GM10847 (cell line): ENCODE results near the gene HAUS6.

ENCODE experiments used
- POLR2A ChIP-seq: IDR thresholded peaks from 2 replicates; pipeline ENCODE4 v1.6.1; 2011; ENCODE audit not compliant: insufficient read length; ENCODE audit errors: extremely low read depth

The HAUS6 gene

DNA sequence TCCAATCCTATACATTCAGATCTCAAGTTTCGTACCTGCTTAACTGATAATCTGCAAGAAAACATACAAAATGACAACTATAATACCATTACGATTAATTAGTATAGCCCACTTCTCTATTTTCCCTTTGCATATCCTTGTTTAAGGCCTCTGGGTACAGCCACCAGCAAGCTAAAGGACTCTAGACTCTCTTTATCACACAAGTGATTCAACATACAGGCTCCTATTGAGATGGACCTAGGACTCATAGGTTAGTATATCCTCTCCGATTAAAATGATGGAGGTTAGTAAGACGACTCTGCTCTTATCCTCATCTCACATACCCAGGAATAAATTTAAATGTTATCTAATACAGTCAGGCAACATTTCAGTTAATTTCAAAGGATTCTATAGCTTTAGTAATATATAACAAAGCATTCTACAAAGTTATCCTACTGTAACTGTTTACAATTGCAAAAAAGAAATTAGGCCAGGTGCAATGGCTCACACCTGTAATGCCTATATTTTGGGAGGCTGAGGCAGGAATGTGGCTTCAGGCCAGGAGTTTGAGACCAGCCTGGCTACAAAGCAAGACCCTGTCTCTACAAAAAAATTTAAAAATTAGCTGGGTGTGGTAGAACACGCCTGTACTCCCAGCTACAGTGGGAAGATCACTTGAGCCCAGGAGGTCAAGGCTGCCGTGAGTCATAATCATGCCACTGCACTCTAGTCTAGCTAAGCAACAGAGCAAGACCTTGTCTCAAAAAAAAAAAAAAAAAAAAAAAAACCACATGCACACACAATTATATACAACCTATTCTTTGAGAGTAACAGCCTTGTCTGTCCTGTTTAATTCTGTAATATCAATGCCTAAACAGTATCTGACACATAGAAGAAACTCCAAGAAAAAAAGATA lies 15.4 kb downstream of the HAUS6 start:
- no peak for TF ChIP-seq POLR2A

- TF ChIP-seq POLR2A = no peak
Measured at GRCh38 chr9:19085295-19085694, 17.4 kb downstream of the HAUS6 start.

DNA sequence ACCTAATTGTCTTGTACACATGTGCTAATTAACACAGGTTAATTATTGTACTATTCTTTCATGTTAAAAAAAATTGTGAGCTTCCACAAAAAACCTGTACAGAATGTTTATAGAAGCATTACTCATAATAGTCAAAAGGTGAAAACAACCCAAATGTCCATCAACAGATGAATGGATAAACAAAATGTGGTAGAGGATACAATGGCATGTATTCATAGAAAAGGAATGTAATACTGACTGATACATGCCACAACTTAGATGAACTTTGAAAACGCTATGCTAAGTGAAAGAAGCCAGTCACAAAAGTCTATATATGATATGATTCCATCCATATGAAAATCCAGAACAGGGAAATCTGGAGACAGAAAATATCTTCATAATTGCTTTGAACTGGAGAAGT lies 27.9 kb downstream of the HAUS6 start:
- TF ChIP-seq POLR2A = no peak

DNA sequence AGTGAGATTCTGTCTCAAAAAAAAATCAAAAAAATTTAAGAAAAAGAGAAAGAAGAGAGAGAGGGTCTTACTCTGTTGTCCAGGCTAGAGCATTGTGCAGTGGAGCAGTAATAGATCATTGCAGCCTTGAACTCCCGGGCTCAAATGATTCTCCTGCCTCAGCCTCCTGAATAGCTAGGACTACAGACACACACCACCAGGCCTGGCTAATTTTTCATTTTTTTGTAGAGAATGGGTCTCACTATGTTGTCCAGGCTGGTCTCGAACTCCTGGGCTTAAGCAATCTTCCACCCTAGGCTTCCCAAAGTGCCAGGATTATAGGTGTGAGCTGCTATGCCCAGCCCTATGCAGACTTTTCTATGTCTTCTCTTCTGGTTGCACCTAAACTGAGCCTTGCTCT lies 28.5 kb downstream of the HAUS6 start:
- TF ChIP-seq POLR2A = no peak

GRCh38 chr9:19057033-19057432 lies 45.7 kb downstream of the HAUS6 start:
- no peak for TF ChIP-seq POLR2A

- TF ChIP-seq POLR2A = no peak
Measured at GRCh38 chr9:19050637-19051591, 51.8 kb downstream of the HAUS6 start.

DNA sequence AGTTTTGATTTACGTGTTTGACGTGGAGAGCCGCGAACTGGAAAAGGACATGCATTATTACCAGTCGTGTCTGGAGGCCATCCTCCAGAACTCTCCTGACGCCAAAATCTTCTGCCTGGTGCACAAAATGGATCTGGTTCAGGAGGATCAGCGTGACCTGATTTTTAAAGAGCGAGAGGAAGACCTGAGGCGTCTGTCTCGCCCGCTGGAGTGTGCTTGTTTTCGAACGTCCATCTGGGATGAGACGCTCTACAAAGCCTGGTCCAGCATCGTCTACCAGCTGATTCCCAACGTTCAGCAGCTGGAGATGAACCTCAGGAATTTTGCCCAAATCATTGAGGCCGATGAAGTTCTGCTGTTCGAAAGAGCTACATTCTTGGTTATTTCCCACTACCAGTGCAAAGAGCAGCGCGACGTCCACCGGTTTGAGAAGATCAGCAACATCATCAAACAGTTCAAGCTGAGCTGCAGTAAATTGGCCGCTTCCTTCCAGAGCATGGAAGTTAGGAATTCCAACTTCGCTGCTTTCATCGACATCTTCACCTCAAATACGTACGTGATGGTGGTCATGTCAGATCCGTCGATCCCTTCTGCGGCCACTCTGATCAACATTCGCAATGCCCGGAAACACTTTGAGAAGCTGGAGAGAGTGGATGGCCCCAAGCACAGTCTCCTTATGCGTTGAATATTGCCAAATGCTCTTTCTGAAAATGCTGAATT lies 52.6 kb downstream of the HAUS6 start:
- TF ChIP-seq POLR2A = no peak

DNA sequence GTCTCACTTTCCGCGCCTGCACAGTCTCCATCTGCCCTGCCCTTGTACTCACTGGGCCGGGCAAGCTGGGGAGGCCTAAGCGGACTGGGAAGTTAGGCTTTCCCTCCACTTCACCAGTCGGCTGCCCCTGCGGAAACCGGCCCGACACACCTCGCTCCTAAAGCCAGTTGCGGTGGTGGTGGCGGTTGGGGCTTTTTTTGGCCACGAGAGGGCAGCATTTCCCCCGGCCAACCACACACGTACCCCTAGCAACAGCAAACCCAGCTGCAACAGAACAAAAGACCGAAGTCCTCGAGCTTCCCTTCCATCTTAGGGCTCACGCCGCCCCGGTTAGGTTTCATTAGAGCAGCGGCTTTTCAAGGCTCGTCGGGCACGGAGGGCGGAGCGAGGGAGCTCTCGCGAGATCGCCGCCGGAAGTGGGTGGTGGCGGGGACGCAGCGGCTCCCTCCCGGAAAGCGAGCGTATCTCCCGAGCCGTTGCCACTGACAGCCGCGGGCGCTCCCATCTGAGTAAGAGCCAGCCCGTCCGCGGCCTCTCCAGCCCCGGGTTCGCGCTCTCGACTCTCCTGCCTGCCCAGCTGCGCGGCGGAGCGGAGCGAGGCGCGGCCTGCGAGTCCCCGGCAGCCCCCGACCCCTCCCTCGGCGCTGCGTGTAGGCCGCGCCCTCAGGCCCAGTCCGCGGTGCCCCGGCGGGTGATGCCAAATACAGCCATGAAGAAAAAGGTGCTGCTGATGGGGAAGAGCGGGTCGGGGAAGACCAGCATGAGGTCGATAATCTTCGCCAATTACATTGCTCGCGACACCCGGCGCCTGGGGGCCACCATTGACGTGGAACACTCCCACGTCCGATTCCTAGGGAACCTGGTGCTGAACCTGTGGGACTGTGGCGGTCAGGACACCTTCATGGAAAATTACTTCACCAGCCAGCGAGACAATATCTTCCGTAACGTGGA lies 53.5 kb downstream of the HAUS6 start, which contains the start of gene RRAGA:
TSS of gene RRAGA (plus strand) at position 462 of the 951 bp plus-strand sequence. CDS start at position 695, 233 bp downstream.
- peak; percentile 86 for TF ChIP-seq POLR2A

- no peak for TF ChIP-seq POLR2A
Measured at GRCh38 chr9:19036611-19037010, 66.1 kb downstream of the HAUS6 start.

DNA sequence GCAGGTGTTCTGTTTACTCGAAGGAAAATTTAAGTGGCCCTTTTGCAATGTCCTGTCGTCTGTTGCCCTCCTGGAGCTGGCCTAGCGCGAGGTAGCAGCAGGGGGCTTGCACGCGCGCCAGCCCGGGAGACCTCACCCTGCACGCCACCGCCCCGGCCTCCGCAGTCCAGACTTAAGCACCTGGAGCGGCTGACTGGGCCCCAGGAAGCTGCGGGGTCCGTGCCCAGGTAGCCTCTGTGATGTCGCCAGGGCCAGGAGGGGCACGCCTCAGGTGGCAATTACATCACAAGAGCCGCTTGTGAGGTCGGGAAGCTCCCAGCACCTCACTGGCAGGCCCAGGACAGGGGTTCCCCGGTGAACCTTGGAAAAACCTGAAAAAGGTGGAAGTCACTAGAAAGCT lies 69.7 kb downstream of the HAUS6 start, which contains the start of gene SAXO1:
TSS of gene SAXO1 (minus strand) at position 195 of the 400 bp plus-strand sequence. CDS start 301 bp downstream, outside the sequence.
- no peak for TF ChIP-seq POLR2A

DNA sequence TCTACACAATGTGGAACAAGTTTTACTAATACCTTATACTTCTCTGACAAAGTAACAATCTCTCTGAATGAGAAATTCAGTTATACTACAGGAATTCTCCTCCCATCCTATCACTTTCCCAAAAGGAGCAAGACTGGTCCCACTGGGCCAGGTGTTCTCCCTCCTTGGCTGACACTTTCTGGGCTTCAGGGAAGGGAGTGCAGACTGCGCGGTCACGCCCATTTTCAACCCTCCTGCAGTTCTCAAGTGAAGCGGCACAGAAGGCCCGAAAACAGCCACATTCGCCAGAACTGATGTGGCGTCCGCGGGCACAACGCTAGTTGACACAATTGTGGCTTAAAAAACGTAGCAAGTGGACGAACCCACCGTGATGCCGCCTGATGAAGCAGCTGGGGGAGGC lies 70.3 kb downstream of the HAUS6 start:
- no peak for TF ChIP-seq POLR2A

DNA sequence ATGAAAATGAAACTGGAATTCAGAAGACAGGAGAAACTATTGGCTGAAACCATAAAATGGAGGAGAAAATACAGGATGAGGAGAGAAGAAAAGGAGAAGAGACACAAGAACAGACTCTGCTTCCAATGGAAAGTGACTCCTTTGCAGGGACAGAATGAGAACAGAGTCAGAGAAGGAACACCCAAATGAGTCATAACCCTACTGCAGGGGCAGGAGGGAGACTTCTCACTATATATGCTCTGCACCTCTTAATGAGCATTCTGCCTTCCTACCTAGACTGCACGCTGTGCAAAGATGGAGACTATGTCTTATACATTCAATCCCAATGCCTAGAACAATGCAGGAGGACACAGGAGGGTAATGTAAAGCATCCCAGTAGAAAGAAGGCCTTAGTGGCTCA lies 71.8 kb downstream of the HAUS6 start:
- no peak for TF ChIP-seq POLR2A

DNA sequence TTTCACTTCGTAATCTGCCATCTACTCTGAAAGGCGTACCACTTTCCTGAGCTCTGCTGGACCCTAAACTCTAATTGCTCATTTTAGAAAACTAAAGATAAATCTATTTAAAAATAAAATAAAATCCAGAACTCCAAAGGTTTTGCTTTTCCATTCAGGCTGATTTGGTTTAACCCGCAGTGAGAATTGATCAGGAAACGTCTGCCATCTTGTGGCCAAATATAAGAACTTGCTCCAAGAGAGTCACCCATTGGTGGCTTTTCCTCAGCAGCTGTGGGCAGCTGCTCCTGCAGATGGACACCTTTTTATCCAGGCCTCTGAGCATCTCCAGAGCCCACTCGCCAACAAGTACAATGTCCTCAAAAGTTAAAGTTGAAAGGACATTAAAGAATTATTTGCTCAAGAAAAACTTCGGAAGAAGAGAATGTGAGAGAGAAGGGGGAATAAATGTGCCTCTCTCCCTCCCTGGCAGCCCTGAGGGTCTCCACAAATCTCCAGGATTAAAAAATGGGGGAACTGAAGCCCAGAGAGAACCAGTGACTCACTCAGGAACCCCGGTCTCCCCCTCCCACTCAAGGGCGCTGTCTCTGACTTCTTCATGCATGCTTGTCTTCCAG lies 73.8 kb downstream of the HAUS6 start:
- TF ChIP-seq POLR2A = no peak
